ENCODE data around the gene THSD7B.

THSD7B gene

GRCh38 chr2:136929531-136929930, 164.2 kb downstream of the THSD7B start:
- no peak for ATAC-seq
- no peak for TF ChIP-seq GLIS3 (CRISPR knock-in tag; IDR thresholded peaks at IDR 0.05)
- no peak for TF ChIP-seq ISL1 (CRISPR knock-in tag; IDR thresholded peaks at IDR 0.05)
- no peak for TF ChIP-seq CSRNP3 (CRISPR knock-in tag; IDR thresholded peaks at IDR 0.05)
- no peak for TF ChIP-seq TOX (CRISPR knock-in tag; IDR thresholded peaks at IDR 0.05; ENCODE audit: borderline replicate concordance)
- TF ChIP-seq POU6F1 (CRISPR knock-in tag; IDR thresholded peaks at IDR 0.05; ENCODE audit: borderline replicate concordance, low read depth) = no peak
- no peak for TF ChIP-seq PATZ1 (CRISPR knock-in tag; IDR thresholded peaks at IDR 0.05; ENCODE audit: borderline replicate concordance)
- TF ChIP-seq CSDC2 (CRISPR knock-in tag; IDR thresholded peaks at IDR 0.05) = no peak

GRCh38 chr2:136932700-136933099, 167.4 kb downstream of the THSD7B start:
- ATAC-seq = peak; percentile 76
- no peak for TF ChIP-seq CREB5 (CRISPR knock-in tag; IDR thresholded peaks at IDR 0.05; ENCODE audit: low read depth)
- TF ChIP-seq TCF4 (CRISPR knock-in tag; IDR thresholded peaks at IDR 0.05; ENCODE audit: borderline replicate concordance) = no peak
- no peak for TF ChIP-seq PATZ1 (CRISPR knock-in tag; IDR thresholded peaks at IDR 0.05; ENCODE audit: borderline replicate concordance)
- no peak for TF ChIP-seq ZC3H10 (CRISPR knock-in tag; IDR thresholded peaks at IDR 0.05)
- no peak for TF ChIP-seq SNAI2 (CRISPR knock-in tag; IDR thresholded peaks at IDR 0.05)
- no peak for TF ChIP-seq ISL1 (CRISPR knock-in tag; IDR thresholded peaks at IDR 0.05)
- no peak for TF ChIP-seq BACH2 (CRISPR knock-in tag; IDR thresholded peaks at IDR 0.05; ENCODE audit: borderline replicate concordance)
- no peak for TF ChIP-seq ZNF8 (CRISPR knock-in tag; IDR thresholded peaks at IDR 0.05)
- no peak for TF ChIP-seq CSDC2 (CRISPR knock-in tag; IDR thresholded peaks at IDR 0.05)
- no peak for TF ChIP-seq ESRRG (CRISPR knock-in tag; IDR thresholded peaks at IDR 0.05)
- no peak for TF ChIP-seq ARNTL (CRISPR knock-in tag; IDR thresholded peaks at IDR 0.05; ENCODE audit: borderline replicate concordance, low read depth)
- TF ChIP-seq ZNF70 (CRISPR knock-in tag; IDR thresholded peaks at IDR 0.05) = no peak
- no peak for TF ChIP-seq TOX (CRISPR knock-in tag; IDR thresholded peaks at IDR 0.05; ENCODE audit: borderline replicate concordance)
- no peak for TF ChIP-seq POU6F1 (CRISPR knock-in tag; IDR thresholded peaks at IDR 0.05; ENCODE audit: borderline replicate concordance, low read depth)
- TF ChIP-seq OSR1 (CRISPR knock-in tag; IDR thresholded peaks at IDR 0.05) = no peak
- TF ChIP-seq ZFP3 (CRISPR knock-in tag; IDR thresholded peaks at IDR 0.05) = no peak

GRCh38 chr2:136935119-136935518, 169.8 kb downstream of the THSD7B start:
- TF ChIP-seq BACH2 (CRISPR knock-in tag; IDR thresholded peaks at IDR 0.05; ENCODE audit: borderline replicate concordance) (no peak), OSR1 (CRISPR knock-in tag; IDR thresholded peaks at IDR 0.05) (no peak), GLIS3 (CRISPR knock-in tag; IDR thresholded peaks at IDR 0.05) (no peak)
- no peak for ATAC-seq

GRCh38 chr2:136956050-136956449, 190.7 kb downstream of the THSD7B start:
- no peak for TF ChIP-seq RARB (CRISPR knock-in tag; IDR thresholded peaks at IDR 0.05)
- TF ChIP-seq POU6F1 (CRISPR knock-in tag; IDR thresholded peaks at IDR 0.05; ENCODE audit: borderline replicate concordance, low read depth) = no peak
- TF ChIP-seq ZNF565 (CRISPR knock-in tag; conservative IDR thresholded peaks at IDR 0.05; ENCODE audit: low read depth) = no peak
- no peak for TF ChIP-seq PPARA (CRISPR knock-in tag; IDR thresholded peaks at IDR 0.05; ENCODE audit: borderline replicate concordance)
- ATAC-seq = no peak

Data from SK-N-SH treated with all-trans-retinoic acid at 6 μM for 48 hours (cell line).